SK-N-SH (cell line): Measurements from ENCODE around the gene PPP2R5E.

ENCODE experiments used
- CTCF ChIP-seq: fragments of 200-600 bp; sonication (generic); IDR thresholded peaks from 2 replicates; pipeline ENCODE4 v1.6.1; 2017; ENCODE audit warnings: antibody characterized with exemption, mild to moderate bottlenecking, moderate library complexity
- ELF1 ChIP-seq: IDR thresholded peaks from 2 replicates; pipeline ENCODE4 v1.4.0; 2012
- FOXM1 ChIP-seq: IDR thresholded peaks from 2 replicates; pipeline ENCODE4 v1.4.0; 2012; ENCODE audit warnings: low read depth, mild to moderate bottlenecking
- NRF1 ChIP-seq: IDR thresholded peaks from 2 replicates; pipeline ENCODE4 v1.6.1; 2012; ENCODE audit warnings: low read depth, mild to moderate bottlenecking, low read length
- POLR2AphosphoS5 ChIP-seq: IDR thresholded peaks from 2 replicates; pipeline ENCODE4 v1.6.1; 2012; ENCODE audit warnings: low read depth, low read length
- RAD21 ChIP-seq: IDR thresholded peaks from 2 replicates; pipeline ENCODE4 v1.6.1; 2012; ENCODE audit warnings: mild to moderate bottlenecking, low read length
- REST ChIP-seq: IDR thresholded peaks from 2 replicates; pipeline ENCODE4 v1.6.1; 2012; ENCODE audit warnings: mild to moderate bottlenecking, low read depth, low read length, moderate library complexity
- RFX5 ChIP-seq: IDR thresholded peaks from 2 replicates; pipeline ENCODE4 v1.6.1; 2012; ENCODE audit warnings: mild to moderate bottlenecking, improper control_type of control experiment, low read length
- TAF1 ChIP-seq: IDR thresholded peaks from 2 replicates; pipeline ENCODE4 v1.6.1; 2012; ENCODE audit warnings: low read depth, mild to moderate bottlenecking, low read length, moderate library complexity, borderline replicate concordance
- TEAD4 ChIP-seq: IDR thresholded peaks from 2 replicates; pipeline ENCODE4 v1.4.0; 2012; ENCODE audit warnings: mild to moderate bottlenecking, borderline replicate concordance; ENCODE audit not compliant: insufficient read depth
- USF2 ChIP-seq: fragments of 150-350 bp; IDR thresholded peaks from 2 replicates; pipeline ENCODE4 v1.6.1; 2017; ENCODE audit warnings: antibody characterized with exemption, low read length, low read depth, borderline replicate concordance
- ZBTB33 ChIP-seq: IDR thresholded peaks from 2 replicates; pipeline ENCODE4 v1.4.0; 2012; ENCODE audit warnings: low read depth, borderline replicate concordance

- TF ChIP-seq NRF1 (no peak), CTCF (no peak), REST (no peak), RAD21 (no peak), RFX5 (no peak), TAF1 (no peak), POLR2AphosphoS5 (no peak), ZBTB33 (no peak), ELF1 (no peak), TEAD4 (no peak), USF2 (no peak), FOXM1 (no peak)
These were observed 50.8 kb downstream of the PPP2R5E start for GRCh38 chr14:63492391-63492790.
